WTC11 (cell line): Measurements from ENCODE around the gene RBM15. TPM values are rescaled to one million over a fixed set of nuclear protein-coding genes. Genes with fewer than 3 reads are reported as not detected.

Experiments
- AR ChIP-seq: fragments of 250-450 bp; sonication (Bioruptor Pico); IDR thresholded peaks from 2 replicates; pipeline ENCODE4 v1.9.0; 2021; ENCODE audit warnings: mild to moderate bottlenecking
- CDX4 ChIP-seq: fragments of 250-450 bp; sonication (Bioruptor Pico); IDR thresholded peaks from 2 replicates; pipeline ENCODE4 v1.9.0; 2021; ENCODE audit warnings: moderate library complexity, mild to moderate bottlenecking, inconsistent platforms, borderline replicate concordance
- CREM ChIP-seq: sonication (generic); formaldehyde crosslinking; IDR thresholded peaks from 2 replicates; pipeline ENCODE4 v1.8.1; 2022; ENCODE audit warnings: mild to moderate bottlenecking, missing genetic modification reagents, moderate library complexity
- E2F1 ChIP-seq: sonication (generic); formaldehyde crosslinking; IDR thresholded peaks from 2 replicates; pipeline ENCODE4 v1.8.0; 2022; ENCODE audit warnings: mild to moderate bottlenecking, missing genetic modification reagents
- ELF4 ChIP-seq: sonication (generic); formaldehyde crosslinking; IDR thresholded peaks from 2 replicates; pipeline ENCODE4 v1.8.1; 2022; ENCODE audit warnings: low read depth, mild to moderate bottlenecking, moderate library complexity, missing genetic modification reagents
- FOXK1 ChIP-seq: sonication (generic); formaldehyde crosslinking; IDR thresholded peaks from 2 replicates; pipeline ENCODE4 v1.8.0; 2022; ENCODE audit warnings: mild to moderate bottlenecking, moderate library complexity, missing genetic modification reagents
- GABPB1 ChIP-seq: sonication (generic); formaldehyde crosslinking; IDR thresholded peaks from 2 replicates; pipeline ENCODE4 v1.8.1; 2023; ENCODE audit warnings: mild to moderate bottlenecking, missing genetic modification reagents
- JAZF1 ChIP-seq: fragments of 250-450 bp; sonication (Bioruptor Pico); IDR thresholded peaks from 2 replicates; pipeline ENCODE4 v1.9.0; 2021; ENCODE audit warnings: moderate library complexity, mild to moderate bottlenecking, inconsistent platforms
- NFATC4 ChIP-seq: fragments of 250-450 bp; sonication (Bioruptor Pico); IDR thresholded peaks from 2 replicates; pipeline ENCODE4 v1.9.0; 2021; ENCODE audit warnings: mild to moderate bottlenecking
- NFYB ChIP-seq: sonication (generic); formaldehyde crosslinking; conservative IDR thresholded peaks from 2 replicates; pipeline ENCODE4 v1.8.0; 2022; ENCODE audit warnings: low read depth, missing genetic modification reagents
- NR3C1 ChIP-seq: sonication (generic); formaldehyde crosslinking; conservative IDR thresholded peaks from 2 replicates; pipeline ENCODE4 v1.8.1; 2023; ENCODE audit warnings: low read depth, mild to moderate bottlenecking, missing genetic modification reagents
- RORB ChIP-seq: fragments of 250-450 bp; sonication (Bioruptor Pico); IDR thresholded peaks from 2 replicates; pipeline ENCODE4 v1.9.0; 2021; ENCODE audit warnings: mild to moderate bottlenecking
- SOX15 ChIP-seq: fragments of 250-450 bp; sonication (Bioruptor Pico); IDR thresholded peaks from 2 replicates; pipeline ENCODE4 v1.9.0; 2021; ENCODE audit warnings: mild to moderate bottlenecking
- TEAD4 ChIP-seq: sonication (generic); formaldehyde crosslinking; IDR thresholded peaks from 2 replicates; pipeline ENCODE4 v1.8.0; 2022; ENCODE audit warnings: mild to moderate bottlenecking, missing genetic modification reagents
- ZNF138 ChIP-seq: sonication (generic); formaldehyde crosslinking; conservative IDR thresholded peaks from 2 replicates; pipeline ENCODE4 v1.8.1; 2022; ENCODE audit warnings: mild to moderate bottlenecking, moderate library complexity, missing genetic modification reagents
- ZNF232 ChIP-seq: sonication (generic); formaldehyde crosslinking; IDR thresholded peaks from 2 replicates; pipeline ENCODE4 v1.8.0; 2022; ENCODE audit warnings: mild to moderate bottlenecking, missing genetic modification reagents
- ZNF281 ChIP-seq: sonication (generic); formaldehyde crosslinking; IDR thresholded peaks from 2 replicates; pipeline ENCODE4 v1.8.0; 2023; ENCODE audit warnings: mild to moderate bottlenecking, missing genetic modification reagents
- ZNF317 ChIP-seq: sonication (generic); formaldehyde crosslinking; IDR thresholded peaks from 2 replicates; pipeline ENCODE4 v1.8.1; 2023; ENCODE audit warnings: low read depth, mild to moderate bottlenecking, moderate library complexity, missing genetic modification reagents, borderline replicate concordance
- ZNF423 ChIP-seq: fragments of 250-450 bp; sonication (Bioruptor Pico); IDR thresholded peaks from 2 replicates; pipeline ENCODE4 v2.1.2; 2022; ENCODE audit warnings: mild to moderate bottlenecking, moderate library complexity
- ZNF532 ChIP-seq: fragments of 250-450 bp; sonication (Bioruptor Pico); IDR thresholded peaks from 2 replicates; pipeline ENCODE4 v1.9.0; 2021; ENCODE audit warnings: mild to moderate bottlenecking, borderline replicate concordance
- total RNA-seq: library from RNA; stranded (reverse); gene quantifications from 3 replicates; pipeline ENCODE4 v1.2.3, GENCODE V29; 2021
- TF ChIP-seq, protein P1 (sequence below): sonication (generic); formaldehyde crosslinking; IDR thresholded peaks from 2 replicates; pipeline ENCODE4 v1.8.0; 2022; ENCODE audit warnings: mild to moderate bottlenecking, missing genetic modification reagents
- TF ChIP-seq, protein P2 (sequence below): sonication (generic); formaldehyde crosslinking; IDR thresholded peaks from 2 replicates; pipeline ENCODE4 v1.8.1; 2022; ENCODE audit warnings: low read depth, mild to moderate bottlenecking, moderate library complexity, missing genetic modification reagents, borderline replicate concordance

Gene RBM15
- total RNA-seq, 1 experiment from 2014 or later: 50.6 TPM

GRCh38 chr1:110338309-110338885 is 780 bp upstream of the RBM15 start (continued):
- TF ChIP-seq, protein P1, sequence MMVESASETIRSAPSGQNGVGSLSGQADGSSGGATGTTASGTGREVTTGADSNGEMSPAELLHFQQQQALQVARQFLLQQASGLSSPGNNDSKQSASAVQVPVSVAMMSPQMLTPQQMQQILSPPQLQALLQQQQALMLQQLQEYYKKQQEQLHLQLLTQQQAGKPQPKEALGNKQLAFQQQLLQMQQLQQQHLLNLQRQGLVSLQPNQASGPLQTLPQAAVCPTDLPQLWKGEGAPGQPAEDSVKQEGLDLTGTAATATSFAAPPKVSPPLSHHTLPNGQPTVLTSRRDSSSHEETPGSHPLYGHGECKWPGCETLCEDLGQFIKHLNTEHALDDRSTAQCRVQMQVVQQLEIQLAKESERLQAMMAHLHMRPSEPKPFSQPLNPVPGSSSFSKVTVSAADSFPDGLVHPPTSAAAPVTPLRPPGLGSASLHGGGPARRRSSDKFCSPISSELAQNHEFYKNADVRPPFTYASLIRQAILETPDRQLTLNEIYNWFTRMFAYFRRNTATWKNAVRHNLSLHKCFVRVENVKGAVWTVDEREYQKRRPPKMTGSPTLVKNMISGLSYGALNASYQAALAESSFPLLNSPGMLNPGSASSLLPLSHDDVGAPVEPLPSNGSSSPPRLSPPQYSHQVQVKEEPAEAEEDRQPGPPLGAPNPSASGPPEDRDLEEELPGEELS (CRISPR knock-in tag): no peak
- TF ChIP-seq NFYB (CRISPR knock-in tag) (no peak), ELF4 (no peak), CREM (CRISPR knock-in tag) (peak; percentile 83), AR (CRISPR knock-in tag) (no peak), NR3C1 (no peak), RORB (CRISPR knock-in tag) (no peak), ZNF532 (no peak), E2F1 (CRISPR knock-in tag) (peak; percentile 68; the same call in 1 of the 2 replicates), SOX15 (no peak), ZNF317 (CRISPR knock-in tag) (no peak), TEAD4 (CRISPR knock-in tag) (no peak), ZNF232 (CRISPR knock-in tag) (no peak), JAZF1 (CRISPR knock-in tag) (no peak), ZNF281 (peak; percentile 68), FOXK1 (no peak; the same call in 1 of the 2 replicates), NFATC4 (CRISPR knock-in tag) (no peak), GABPB1 (CRISPR knock-in tag) (peak; percentile 25; the same call in 1 of the 2 replicates), ZNF423 (CRISPR knock-in tag) (no peak), CDX4 (CRISPR knock-in tag) (no peak), ZNF138 (no peak)
- TF ChIP-seq, protein P2, sequence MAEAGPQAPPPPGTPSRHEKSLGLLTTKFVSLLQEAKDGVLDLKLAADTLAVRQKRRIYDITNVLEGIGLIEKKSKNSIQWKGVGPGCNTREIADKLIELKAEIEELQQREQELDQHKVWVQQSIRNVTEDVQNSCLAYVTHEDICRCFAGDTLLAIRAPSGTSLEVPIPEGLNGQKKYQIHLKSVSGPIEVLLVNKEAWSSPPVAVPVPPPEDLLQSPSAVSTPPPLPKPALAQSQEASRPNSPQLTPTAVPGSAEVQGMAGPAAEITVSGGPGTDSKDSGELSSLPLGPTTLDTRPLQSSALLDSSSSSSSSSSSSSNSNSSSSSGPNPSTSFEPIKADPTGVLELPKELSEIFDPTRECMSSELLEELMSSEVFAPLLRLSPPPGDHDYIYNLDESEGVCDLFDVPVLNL: no peak
